SIG-M5 treated with dmso at 0.1 percent for 504 hours (cell line): Measurements from ENCODE around the gene NXF2B.
"Not testable (repeated sequence)": the region's sequence is repeated elsewhere in the genome, so short reads cannot be mapped to it uniquely, and the experiment has no call there.

Experiments
- DNase-seq: peaks from one replicate; lab custom pipeline; 2025; ENCODE audit not compliant: unreplicated experiment; lab: John Stamatoyannopoulos, UW

The NXF2B gene, protein sequence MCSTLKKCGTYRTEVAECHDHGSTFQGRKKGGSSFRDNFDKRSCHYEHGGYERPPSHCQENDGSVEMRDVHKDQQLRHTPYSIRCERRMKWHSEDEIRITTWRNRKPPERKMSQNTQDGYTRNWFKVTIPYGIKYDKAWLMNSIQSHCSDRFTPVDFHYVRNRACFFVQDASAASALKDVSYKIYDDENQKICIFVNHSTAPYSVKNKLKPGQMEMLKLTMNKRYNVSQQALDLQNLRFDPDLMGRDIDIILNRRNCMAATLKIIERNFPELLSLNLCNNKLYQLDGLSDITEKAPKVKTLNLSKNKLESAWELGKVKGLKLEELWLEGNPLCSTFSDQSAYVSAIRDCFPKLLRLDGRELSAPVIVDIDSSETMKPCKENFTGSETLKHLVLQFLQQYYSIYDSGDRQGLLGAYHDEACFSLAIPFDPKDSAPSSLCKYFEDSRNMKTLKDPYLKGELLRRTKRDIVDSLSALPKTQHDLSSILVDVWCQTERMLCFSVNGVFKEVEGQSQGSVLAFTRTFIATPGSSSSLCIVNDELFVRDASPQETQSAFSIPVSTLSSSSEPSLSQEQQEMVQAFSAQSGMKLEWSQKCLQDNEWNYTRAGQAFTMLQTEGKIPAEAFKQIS

DNA sequence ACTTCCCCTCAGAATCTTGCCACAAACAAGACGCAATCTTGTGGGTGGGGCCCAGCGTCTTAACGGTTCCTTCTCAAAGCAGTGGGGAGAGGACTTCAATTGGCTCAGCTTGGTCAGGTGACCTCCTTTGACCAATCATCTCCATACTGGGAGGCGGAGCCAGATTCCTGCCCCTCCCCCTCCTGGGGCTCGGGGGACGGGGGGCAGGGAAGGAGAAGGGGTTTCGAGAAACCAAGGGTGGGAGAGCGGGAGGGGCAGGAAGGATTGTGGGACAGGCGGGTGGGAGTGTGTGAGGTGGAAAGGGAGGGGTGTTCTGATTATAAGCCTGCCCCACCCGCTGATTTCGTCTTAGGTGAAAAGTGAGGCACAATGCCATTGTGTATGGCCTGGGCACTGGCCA, at the start of gene NXF2B:
NXF2B (minus strand) TSS at position 101 of the 400 bp plus-strand sequence. CDS start 59,972 bp downstream, outside the sequence.
- DNase-seq = not testable (repeated sequence)

DNA sequence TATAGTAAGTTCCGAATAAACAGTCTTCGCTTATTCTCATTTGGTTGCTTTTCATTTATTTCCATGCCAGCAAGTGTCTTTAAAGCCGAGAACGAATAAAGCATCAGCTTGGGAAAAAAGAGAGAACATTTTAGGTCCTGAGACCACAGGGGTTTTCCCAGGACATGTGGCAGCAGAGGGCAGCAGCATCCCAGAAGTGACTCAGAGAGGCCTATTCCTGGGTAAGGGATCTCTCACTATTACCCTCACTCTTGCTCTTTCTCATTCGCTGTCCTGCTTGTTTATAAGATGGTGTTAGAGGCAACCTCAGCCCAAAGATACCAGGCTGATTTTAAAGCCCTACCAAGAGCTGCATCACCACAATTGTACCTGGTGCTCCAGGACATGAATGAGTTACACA, 39.0 kb upstream of the NXF2B start:
- DNase-seq = not testable (repeated sequence)

DNA sequence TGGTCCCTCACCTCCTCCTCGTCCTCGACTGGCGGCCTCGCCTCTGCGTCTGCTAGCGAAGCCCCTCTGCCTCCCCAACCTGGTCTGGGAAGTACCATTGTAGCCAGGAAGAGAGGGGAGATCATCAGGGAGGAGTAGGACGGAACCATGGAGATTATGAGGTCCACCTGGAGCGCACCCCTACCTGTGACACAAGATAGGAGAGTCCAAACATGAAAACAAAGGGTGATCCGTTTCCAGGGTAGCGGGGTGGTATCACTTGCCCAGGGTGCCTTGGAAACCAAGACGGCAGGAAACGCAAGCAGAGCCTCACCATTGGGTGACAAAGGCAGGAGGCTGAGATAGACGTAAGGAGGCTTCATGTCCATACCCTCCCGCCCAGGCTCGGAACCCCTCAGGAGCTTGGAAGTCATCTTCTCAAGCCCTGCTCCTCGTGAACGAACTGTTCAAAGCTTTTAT, 32.0 kb upstream of the NXF2B start, which contains the start of gene TCP11X2:
TCP11X2 (minus strand) TSS at position 51 of the 459 bp plus-strand sequence.
- not testable (repeated sequence) for DNase-seq

DNA sequence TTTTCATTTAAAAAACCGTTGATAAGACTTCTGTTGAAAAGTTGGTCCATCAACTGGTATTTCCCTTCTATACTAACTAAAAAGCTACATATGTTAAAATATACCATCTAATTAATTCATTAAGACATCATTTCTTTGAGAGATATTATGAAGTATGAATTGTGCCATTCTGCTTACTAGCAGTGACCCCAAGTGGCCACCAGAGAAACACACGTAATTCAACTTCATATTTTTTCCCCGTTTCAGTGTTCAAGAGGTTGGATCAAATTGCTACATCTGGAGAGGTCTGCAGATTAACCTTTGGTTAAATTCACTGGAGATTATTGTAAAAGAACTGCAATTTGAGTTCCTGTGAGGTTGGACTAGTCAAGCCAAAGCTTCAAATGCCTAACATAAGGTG, 30.4 kb upstream of the NXF2B start:
- not testable (repeated sequence) for DNase-seq

DNA sequence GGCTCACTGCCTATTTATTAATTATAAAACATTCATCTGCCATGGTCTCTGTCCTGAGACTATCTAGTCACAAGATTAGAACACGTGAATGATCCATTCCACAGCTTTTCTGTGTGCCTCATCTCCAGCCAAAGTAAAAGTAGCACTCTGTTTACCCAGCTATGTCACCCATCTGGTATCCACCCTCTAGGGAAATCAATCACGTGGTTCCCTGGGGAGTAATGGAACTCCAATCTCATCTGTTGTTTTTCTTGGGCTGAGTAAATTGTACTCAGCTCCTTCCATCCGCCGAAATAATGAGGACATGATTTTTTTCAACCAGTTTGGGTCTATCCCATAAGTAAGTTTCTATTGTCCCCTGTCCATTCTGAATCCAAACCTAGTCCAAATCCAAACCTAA, 18.8 kb upstream of the NXF2B start:
- DNase-seq = not testable (repeated sequence)

DNA sequence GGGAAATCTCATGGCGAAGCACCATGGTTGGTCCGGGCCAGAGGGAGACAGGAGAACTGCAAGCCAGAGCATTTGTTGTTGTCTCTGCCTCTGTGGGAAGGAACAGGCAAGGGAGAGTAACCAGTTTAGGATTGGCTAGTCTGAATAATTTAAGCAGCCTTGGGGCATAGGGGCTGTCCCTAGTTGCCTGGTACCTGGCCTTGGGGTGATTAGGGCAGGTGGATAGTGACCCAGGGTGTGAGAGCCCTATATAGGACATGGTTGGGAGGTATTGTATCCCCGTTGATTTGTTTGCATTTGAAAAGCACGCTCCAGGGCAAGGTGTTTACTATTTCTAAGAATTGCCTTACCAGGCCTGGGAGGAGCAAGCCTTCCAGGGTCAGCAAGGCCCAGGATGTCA, 25.3 kb downstream of the NXF2B start:
- not testable (repeated sequence) for DNase-seq

DNA sequence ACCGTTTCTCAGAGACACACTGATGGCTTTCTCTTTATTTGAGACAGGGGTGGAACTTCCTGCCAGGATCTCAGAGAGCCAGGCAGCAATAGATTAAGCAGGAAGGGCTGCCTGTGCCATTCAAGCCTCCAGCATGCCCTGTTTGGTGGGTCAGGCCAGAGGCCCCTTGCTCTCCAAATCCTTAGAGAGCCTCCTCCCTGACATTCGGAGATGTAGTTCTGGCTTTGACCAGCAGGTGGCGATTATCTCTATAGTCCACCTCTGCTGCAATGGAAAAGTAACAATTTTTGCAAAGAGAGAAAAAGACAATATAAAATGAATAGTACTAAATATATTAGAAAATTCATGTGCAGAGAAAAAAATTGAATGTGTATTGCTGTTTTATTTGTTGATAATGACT, 93.9 kb downstream of the NXF2B start:
- DNase-seq = no peak

DNA sequence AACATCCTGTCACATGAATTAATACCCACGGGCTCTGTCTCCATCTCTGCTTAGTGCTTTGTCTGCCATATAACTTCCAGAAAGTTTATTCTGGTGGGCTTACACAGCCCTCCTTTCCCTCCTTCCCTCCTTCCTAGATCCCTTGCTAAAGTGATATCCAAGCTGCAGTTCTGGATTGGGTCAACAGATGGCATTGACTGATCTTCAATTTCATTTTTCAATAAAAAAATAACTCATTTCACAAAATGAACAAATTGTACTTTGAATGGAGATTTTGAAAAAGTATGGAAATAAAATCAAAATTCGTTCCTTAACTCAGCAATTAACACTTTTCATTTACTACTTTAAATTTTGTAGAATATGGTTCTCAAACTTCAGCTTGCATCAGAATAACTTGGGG, 97.9 kb downstream of the NXF2B start:
- DNase-seq = no peak

DNA sequence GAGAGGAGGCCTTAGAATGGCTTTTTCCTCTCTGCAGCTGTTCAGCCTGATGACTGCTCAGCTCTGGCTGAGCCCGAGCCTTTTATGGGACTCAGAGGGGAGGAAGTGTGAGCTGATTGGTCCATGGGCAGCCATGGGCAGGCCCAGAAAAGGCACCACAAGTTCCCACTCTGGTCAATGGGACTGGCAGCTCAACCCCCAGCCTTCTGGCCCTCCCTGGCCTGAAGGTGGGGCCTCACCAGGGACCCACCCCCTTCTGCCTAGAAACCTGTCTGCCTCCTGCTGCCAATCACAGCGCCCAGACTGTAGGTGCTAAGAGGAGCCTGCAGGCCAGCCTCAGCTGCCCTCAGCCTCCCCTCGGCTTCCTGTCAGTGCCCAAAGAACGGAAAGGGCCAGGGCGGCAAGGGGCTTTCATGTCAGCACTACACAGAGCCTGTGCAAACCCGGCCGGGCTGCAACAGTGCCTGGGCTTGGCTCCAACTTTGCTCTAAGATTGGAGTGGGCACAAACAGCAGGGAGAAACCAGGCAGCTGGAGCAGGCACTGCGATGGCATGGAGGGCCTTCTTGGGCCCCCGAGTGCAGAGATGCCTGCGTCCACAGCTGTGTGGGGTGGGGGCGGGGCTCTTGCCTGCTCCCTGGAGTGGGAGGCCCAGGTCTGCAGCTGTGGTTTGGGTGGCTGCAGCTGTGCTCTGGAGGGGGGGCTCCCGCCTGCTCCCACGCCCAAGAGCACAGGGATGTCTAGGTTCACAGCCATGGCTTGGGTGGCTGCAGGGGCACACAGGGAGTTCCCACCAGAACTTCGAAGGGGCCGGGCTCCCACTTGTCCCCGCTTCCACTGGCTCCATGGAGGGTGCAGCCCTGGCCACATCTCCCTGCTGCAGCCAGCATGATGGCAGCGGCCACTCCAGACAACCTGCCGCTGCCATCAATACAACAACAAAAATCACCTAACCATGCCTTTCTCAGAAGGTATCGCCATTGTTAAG, 100.2 kb downstream of the NXF2B start:
- DNase-seq = no peak

DNA sequence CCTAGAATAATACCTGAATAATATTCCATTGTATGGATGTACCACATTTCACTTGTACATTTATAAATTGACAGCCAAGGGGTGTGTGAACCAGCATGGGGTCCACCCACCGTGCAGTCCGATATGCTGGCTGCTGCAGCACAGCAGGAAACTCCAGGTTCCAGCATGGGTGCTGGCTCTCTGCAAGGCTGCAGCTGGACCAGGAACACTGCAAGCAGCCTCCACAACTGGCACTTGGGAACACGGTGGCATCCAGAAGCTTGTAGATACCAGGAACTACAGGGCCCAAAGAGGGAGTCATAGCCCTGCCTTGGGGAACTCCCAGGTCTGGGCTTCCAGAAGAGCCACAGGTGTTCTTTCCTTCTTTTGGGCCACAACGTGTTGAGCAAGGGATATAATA, 101.6 kb downstream of the NXF2B start:
- DNase-seq = no peak
